ENCODE measurements around the gene HES4. TPM values are rescaled to one million over a fixed set of nuclear protein-coding genes. Genes with fewer than 3 reads are reported as not detected.

Gene HES4
- total RNA-seq, 1 donor from 2014 or later, result 149 TPM

- Histone ChIP-seq H2AFZ (ENCODE audit: low read depth, low read length) (no peak overlapping the region), H3K27ac (ENCODE audit: low read depth, low read length) (no peak overlapping the region), H3K4me1 (ENCODE audit: insufficient read depth, low read length) (no peaks in the 10 kb centered on the region), H4K20me1 (ENCODE audit: insufficient read depth, low read length) (peaks cover 41% of the 10 kb centered on the region), H3K79me2 (ENCODE audit: insufficient read depth, low read length) (peaks cover 4% of the 10 kb centered on the region), H3K36me3 (ENCODE audit: insufficient read depth, low read length) (peaks cover 22% of the 10 kb centered on the region), H3K4me2 (ENCODE audit: low read length) (no peak overlapping the region), H3K27me3 (ENCODE audit: insufficient read depth, low read length) (no peaks in the 10 kb centered on the region), H3K4me3 (ENCODE audit: insufficient read depth, low read depth, low read length) (no peak overlapping the region), H3K9ac (ENCODE audit: low read length) (no peak overlapping the region), H3K9me3 (ENCODE audit: insufficient read depth, low read depth, low read length) (no peaks in the 10 kb centered on the region)
- peaks cover 4% of the 10 kb centered on the region for H3K27me3 Mint-ChIP-seq (ENCODE audit: low read depth, unreplicated experiment)
- FAIRE-seq (no peak), DNase-seq (ENCODE audit: low read depth) (no peak)
- TF ChIP-seq EZH2 (IDR thresholded peaks at IDR 0.05; ENCODE audit: insufficient read depth, low read length) (no peak), CTCF (IDR thresholded peaks at IDR 0.05; ENCODE audit: insufficient read depth, low read depth, low read length) (no peak)
- H3K9me3 Mint-ChIP-seq (ENCODE audit: unreplicated experiment), result no peaks in the 10 kb centered on the region
- H3K36me3 Mint-ChIP-seq (ENCODE audit: low read depth, unreplicated experiment), result peaks cover 21% of the 10 kb centered on the region
- no peak overlapping the region for H3K4me3 Mint-ChIP-seq (ENCODE audit: unreplicated experiment)
- H3K4me1 Mint-ChIP-seq (ENCODE audit: low read depth, unreplicated experiment), result no peaks in the 10 kb centered on the region
- no peak overlapping the region for H3K27ac Mint-ChIP-seq (ENCODE audit: unreplicated experiment)
These were observed 49.0 kb downstream of the HES4 start for GRCh38 chr1:950881-951280.

GRCh38 chr1:950268-950667 is 49.6 kb downstream of the HES4 start:
- FAIRE-seq (no peak), DNase-seq (ENCODE audit: low read depth) (no peak)
- Histone ChIP-seq H4K20me1 (ENCODE audit: insufficient read depth, low read length) (peaks cover 41% of the 10 kb centered on the region), H3K27ac (ENCODE audit: low read depth, low read length) (no peak overlapping the region), H3K4me2 (ENCODE audit: low read length) (no peak overlapping the region), H3K36me3 (ENCODE audit: insufficient read depth, low read length) (peaks cover 19% of the 10 kb centered on the region), H3K9me3 (ENCODE audit: insufficient read depth, low read depth, low read length) (no peaks in the 10 kb centered on the region), H3K79me2 (ENCODE audit: insufficient read depth, low read length) (peaks cover 4% of the 10 kb centered on the region), H3K4me3 (ENCODE audit: insufficient read depth, low read depth, low read length) (no peak overlapping the region), H3K4me1 (ENCODE audit: insufficient read depth, low read length) (no peaks in the 10 kb centered on the region), H3K27me3 (ENCODE audit: insufficient read depth, low read length) (no peaks in the 10 kb centered on the region), H3K9ac (ENCODE audit: low read length) (no peak overlapping the region), H2AFZ (ENCODE audit: low read depth, low read length) (no peak overlapping the region)
- Mint-ChIP-seq H3K27me3 (ENCODE audit: low read depth, unreplicated experiment) (peaks cover 4% of the 10 kb centered on the region), H3K36me3 (ENCODE audit: low read depth, unreplicated experiment) (peaks cover 19% of the 10 kb centered on the region), H3K4me3 (ENCODE audit: unreplicated experiment) (no peak overlapping the region), H3K9me3 (ENCODE audit: unreplicated experiment) (no peaks in the 10 kb centered on the region), H3K4me1 (ENCODE audit: low read depth, unreplicated experiment) (no peaks in the 10 kb centered on the region), H3K27ac (ENCODE audit: unreplicated experiment) (no peak overlapping the region)
- TF ChIP-seq EZH2 (IDR thresholded peaks at IDR 0.05; ENCODE audit: insufficient read depth, low read length) (no peak), CTCF (IDR thresholded peaks at IDR 0.05; ENCODE audit: insufficient read depth, low read depth, low read length) (no peak)

Other genes starting within 250 kb of the HES4 start
- gene SAMD11, start 76.2 kb downstream of the HES4 start, total RNA-seq, result 6.0 and 9.5 TPM in 2 replicates
- 83.7 and 91.4 TPM in 2 replicates for gene NOC2L, start 40.8 kb downstream of the HES4 start, total RNA-seq
- gene KLHL17, start 39.5 kb downstream of the HES4 start, total RNA-seq, result 25.6 and 25.9 TPM in 2 replicates
- 2.1 and 2.4 TPM in 2 replicates for gene PLEKHN1, start 33.6 kb downstream of the HES4 start, total RNA-seq
- 0.20 TPM in 1 of 2 replicates, not detected in the other for gene PERM1, start 18.0 kb downstream of the HES4 start, total RNA-seq
- 1,830 and 1,896 TPM in 2 replicates for gene ISG15, start 13.4 kb upstream of the HES4 start, total RNA-seq
- gene AGRN, start 20.0 kb upstream of the HES4 start, total RNA-seq, result 589 and 603 TPM in 2 replicates
- 0.18 and 0.38 TPM in 2 replicates for gene RNF223, start 74.2 kb upstream of the HES4 start, total RNA-seq
- gene C1orf159, start 116.0 kb upstream of the HES4 start, total RNA-seq, result 10.6 and 13.9 TPM in 2 replicates
- not detected in 2 replicates for gene TTLL10, start 173.8 kb upstream of the HES4 start, total RNA-seq
- gene TNFRSF18, start 206.5 kb upstream of the HES4 start, total RNA-seq, result 0.65 and 0.66 TPM in 2 replicates
- 0.34 and 0.41 TPM in 2 replicates for gene TNFRSF4, start 214.1 kb upstream of the HES4 start, total RNA-seq
- gene SDF4, start 231.9 kb upstream of the HES4 start, total RNA-seq, result 175 and 180 TPM in 2 replicates
- 22.4 and 27.5 TPM in 2 replicates for gene B3GALT6, start 232.1 kb upstream of the HES4 start, total RNA-seq
- gene C1QTNF12, start 246.6 kb upstream of the HES4 start, total RNA-seq, result 3.9 and 4.7 TPM in 2 replicates